Measurements from ENCODE around the gene TCF12.

GRCh38 chr15:57056357-57056756 is 137.9 kb downstream of the TCF12 start:
- no peak for TF ChIP-seq CTCF (IDR thresholded peaks at IDR 0.05; ENCODE audit: insufficient read depth, low read length)
- TF ChIP-seq REST (IDR thresholded peaks at IDR 0.05; ENCODE audit: insufficient replicate concordance, low read depth), result no peak
- TF ChIP-seq POLR2AphosphoS5 (IDR thresholded peaks at IDR 0.05; ENCODE audit: low read depth), result no peak
- TF ChIP-seq SPI1 (IDR thresholded peaks at IDR 0.05; ENCODE audit: borderline replicate concordance, low read depth), result no peak

Data from HL-60 (cell line).